GM19324 (cell line): ENCODE data around the gene CFAP58.

Source experiments
- ATAC-seq: cut with Tn5 transposase; IDR thresholded peaks from one replicate; pipeline ENCODE4 v1.9.1; 2021; ENCODE audit warnings: mild to moderate bottlenecking, moderate library complexity; ENCODE audit not compliant: unreplicated experiment, low FRiP score

The CFAP58 gene

GRCh38 chr10:104321725-104322415 lies 31.8 kb upstream of the CFAP58 start:
- no peak for ATAC-seq

GRCh38 chr10:104322416-104322782 lies 31.2 kb upstream of the CFAP58 start:
- peak; percentile 73 for ATAC-seq

GRCh38 chr10:104323085-104323484 lies 30.5 kb upstream of the CFAP58 start:
- ATAC-seq, result no peak

- ATAC-seq, result no peak
Observed at GRCh38 chr10:104323760-104324201, 29.9 kb upstream of the CFAP58 start.

- no peak for ATAC-seq
Observed at GRCh38 chr10:104324221-104324686, 29.4 kb upstream of the CFAP58 start.

GRCh38 chr10:104324931-104325330 lies 28.7 kb upstream of the CFAP58 start:
- no peak for ATAC-seq

- ATAC-seq, result no peak
Observed at GRCh38 chr10:104325436-104326435, 27.9 kb upstream of the CFAP58 start.

GRCh38 chr10:104326991-104327610 lies 26.5 kb upstream of the CFAP58 start:
- no peak for ATAC-seq

GRCh38 chr10:104327745-104328645 lies 25.6 kb upstream of the CFAP58 start:
- ATAC-seq, result no peak

GRCh38 chr10:104328646-104328895 lies 25.1 kb upstream of the CFAP58 start:
- no peak for ATAC-seq

- no peak for ATAC-seq
Observed at GRCh38 chr10:104328896-104329710, 24.5 kb upstream of the CFAP58 start.

GRCh38 chr10:104329735-104330134 lies 23.9 kb upstream of the CFAP58 start:
- no peak for ATAC-seq

- ATAC-seq, result no peak
Observed at GRCh38 chr10:104330168-104331110, 23.2 kb upstream of the CFAP58 start.

- no peak for ATAC-seq
Observed at GRCh38 chr10:104331208-104331838, 22.3 kb upstream of the CFAP58 start.

- no peak for ATAC-seq
Observed at GRCh38 chr10:104332243-104333031, 21.2 kb upstream of the CFAP58 start.

GRCh38 chr10:104333032-104333727 lies 20.5 kb upstream of the CFAP58 start:
- ATAC-seq, result no peak
